GM19397 (cell line): ENCODE measurements around the gene UBP1.
"Not testable (repeated sequence)": the region's sequence is repeated elsewhere in the genome, so short reads cannot be mapped to it uniquely, and the experiment has no call there.

ENCODE experiments used
- ATAC-seq: cut with Tn5 transposase; IDR thresholded peaks from one replicate; pipeline ENCODE4 v1.9.1; 2021; ENCODE audit warnings: mild to moderate bottlenecking, moderate library complexity; ENCODE audit not compliant: unreplicated experiment

UBP1 gene, protein sequence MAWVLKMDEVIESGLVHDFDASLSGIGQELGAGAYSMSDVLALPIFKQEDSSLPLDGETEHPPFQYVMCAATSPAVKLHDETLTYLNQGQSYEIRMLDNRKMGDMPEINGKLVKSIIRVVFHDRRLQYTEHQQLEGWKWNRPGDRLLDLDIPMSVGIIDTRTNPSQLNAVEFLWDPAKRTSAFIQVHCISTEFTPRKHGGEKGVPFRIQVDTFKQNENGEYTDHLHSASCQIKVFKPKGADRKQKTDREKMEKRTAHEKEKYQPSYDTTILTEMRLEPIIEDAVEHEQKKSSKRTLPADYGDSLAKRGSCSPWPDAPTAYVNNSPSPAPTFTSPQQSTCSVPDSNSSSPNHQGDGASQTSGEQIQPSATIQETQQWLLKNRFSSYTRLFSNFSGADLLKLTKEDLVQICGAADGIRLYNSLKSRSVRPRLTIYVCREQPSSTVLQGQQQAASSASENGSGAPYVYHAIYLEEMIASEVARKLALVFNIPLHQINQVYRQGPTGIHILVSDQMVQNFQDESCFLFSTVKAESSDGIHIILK

GRCh38 chr3:33440328-33441224, at the start of gene UBP1:
Gene UBP1 (minus strand): TSS chr3:33440405. CDS start chr3:33439848, 557 bp downstream.
- peak; percentile 88 for ATAC-seq

GRCh38 chr3:33488683-33489082, 48.5 kb upstream of the UBP1 start:
- ATAC-seq: no peak

GRCh38 chr3:33488246-33488645, 48.0 kb upstream of the UBP1 start:
- ATAC-seq: no peak

DNA sequence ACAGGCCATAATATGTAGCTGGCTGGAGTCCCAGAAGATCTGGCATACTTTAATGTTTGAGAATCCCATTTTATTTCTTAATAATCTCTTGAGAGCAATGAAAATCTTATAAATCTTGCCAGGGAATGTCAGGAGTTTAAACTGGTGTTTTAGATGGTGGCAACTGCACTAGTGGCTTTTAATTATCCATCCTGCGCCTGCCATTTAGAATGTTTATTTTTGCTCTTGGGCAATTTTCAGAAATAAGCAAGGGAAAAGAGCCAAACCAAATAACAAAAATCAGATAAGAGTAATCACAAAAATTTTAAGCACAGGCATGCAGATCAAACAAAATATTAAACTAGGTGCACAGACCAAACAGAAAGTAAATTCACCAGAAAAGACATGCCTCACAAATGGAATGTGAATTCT, 41.9 kb upstream of the UBP1 start:
- ATAC-seq: no peak

DNA sequence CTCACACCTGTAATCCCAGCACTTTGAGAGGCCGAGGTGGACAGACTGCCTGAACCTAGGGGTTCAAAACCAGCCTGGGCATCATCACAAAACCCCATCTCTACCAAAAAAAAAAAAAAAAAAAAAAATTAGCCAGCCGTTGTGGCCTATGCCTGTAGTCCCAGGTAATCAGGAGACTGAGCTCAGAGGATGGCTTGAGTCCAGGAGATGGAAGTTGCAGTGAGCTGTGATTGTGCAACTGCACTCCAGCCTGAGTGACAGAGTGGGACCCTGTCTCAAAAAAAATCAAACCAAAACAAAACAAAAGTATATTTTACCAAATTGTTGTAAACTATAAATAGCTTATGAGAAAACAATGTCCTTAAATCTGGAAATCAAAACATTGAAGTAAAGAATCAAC, 34.7 kb upstream of the UBP1 start:
- no peak for ATAC-seq

GRCh38 chr3:33473813-33474212, 33.6 kb upstream of the UBP1 start:
- no peak for ATAC-seq

GRCh38 chr3:33467786-33468185, 27.6 kb upstream of the UBP1 start:
- no peak for ATAC-seq

- no peak for ATAC-seq
Observed at GRCh38 chr3:33461097-33461496, 20.9 kb upstream of the UBP1 start.

GRCh38 chr3:33459577-33459976, 19.4 kb upstream of the UBP1 start:
- not testable (repeated sequence) for ATAC-seq

GRCh38 chr3:33458446-33458845, 18.2 kb upstream of the UBP1 start:
- no peak for ATAC-seq

- no peak for ATAC-seq
Observed at GRCh38 chr3:33456756-33457155, 16.6 kb upstream of the UBP1 start.

DNA sequence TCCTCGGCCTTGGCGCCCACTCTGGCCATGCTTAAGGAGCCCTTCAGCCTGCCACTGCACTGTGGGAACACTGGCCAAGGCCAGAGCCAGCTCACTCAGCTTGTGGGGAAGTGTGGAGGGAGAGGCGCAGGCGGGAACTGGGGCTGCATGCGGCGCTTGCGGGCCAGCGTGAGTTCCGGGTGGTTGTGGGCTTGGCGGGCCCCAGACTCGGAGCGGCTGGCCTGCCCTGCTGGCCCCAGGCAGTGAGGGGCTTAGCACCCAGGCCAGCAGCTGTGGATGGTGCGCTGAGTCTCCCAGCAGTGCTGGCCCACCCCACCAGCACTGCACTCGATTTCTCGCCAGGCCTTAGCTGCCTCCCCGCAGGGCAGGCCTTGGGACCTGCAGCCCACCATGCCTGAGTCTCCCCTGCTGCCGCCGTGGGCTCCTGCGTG, 13.1 kb upstream of the UBP1 start:
- no peak for ATAC-seq

GRCh38 chr3:33451994-33452393, 11.8 kb upstream of the UBP1 start:
- not testable (repeated sequence) for ATAC-seq

DNA sequence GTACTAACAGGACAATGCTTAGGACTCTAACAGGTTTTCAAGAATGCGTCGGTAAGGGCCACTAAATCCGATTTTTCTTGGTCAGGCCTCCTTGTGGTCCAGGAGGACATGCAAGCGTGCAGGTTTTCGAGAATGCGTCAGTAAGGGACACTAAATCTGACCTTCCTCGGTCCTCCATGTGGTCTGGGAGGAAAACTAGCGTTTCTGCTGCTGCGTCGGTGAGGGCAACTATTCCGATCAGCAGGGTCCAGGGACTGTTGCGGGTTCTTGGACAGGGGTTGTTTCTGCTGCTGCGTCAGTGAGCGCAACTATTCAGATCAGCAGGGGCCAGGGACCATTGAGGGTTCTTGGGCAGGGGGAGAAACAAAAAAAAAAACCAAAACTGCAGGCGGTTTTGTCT, 7.8 kb upstream of the UBP1 start:
- no peak for ATAC-seq

- ATAC-seq: not testable (repeated sequence)
Observed at GRCh38 chr3:33447256-33447625, 7.0 kb upstream of the UBP1 start.

GRCh38 chr3:33442190-33442589, 2.0 kb upstream of the UBP1 start:
- ATAC-seq: no peak

- ATAC-seq: peak; percentile 1
Observed at GRCh38 chr3:33441225-33441976, 1.2 kb upstream of the UBP1 start.

- ATAC-seq: peak; percentile 22
Observed at GRCh38 chr3:33439546-33440327, 468 bp downstream of the UBP1 start.

DNA sequence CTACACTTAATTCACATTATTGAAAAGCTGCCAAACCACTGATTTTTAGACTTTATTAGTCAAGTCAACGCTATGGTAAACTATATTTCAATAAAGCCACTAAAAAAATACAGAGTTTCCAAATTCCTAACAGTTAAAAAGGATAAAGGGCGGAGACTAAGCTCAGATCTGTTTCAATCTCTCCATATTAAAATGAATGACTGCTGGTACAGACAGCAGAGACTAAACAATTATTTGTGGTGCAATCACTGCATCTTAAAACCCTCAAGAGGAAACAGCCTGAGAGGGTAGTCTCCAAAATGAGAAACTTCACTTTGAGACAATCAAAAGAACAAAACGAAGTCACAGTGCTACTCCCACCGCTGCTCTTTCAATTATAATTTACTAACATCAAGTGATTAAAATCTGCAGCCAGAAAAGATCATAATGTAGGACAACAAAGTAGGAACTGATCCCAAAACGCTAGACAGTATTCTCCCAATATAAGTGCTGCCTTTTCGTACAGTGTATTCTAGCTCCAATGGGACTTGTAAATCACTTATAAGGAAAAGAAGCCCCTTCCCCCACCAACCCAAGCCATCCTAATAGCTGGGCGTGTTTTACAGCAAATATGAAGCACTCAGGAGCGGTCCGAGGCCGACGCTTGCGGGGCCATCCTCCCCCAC, 1.2 kb downstream of the UBP1 start:
- no peak for ATAC-seq

- no peak for ATAC-seq
Observed at GRCh38 chr3:33438284-33438668, 1.9 kb downstream of the UBP1 start.
